Stimulated activated CD4-positive, alpha-beta T cell treated with anti-CD3 and anti-CD28 coated beads, Interleukin-15, amount 100 ng/mL, for 1 hour (primary cell): Measurements from ENCODE around the gene CTCF.

ENCODE experiments used
- DNase-seq, 2 donors: peaks; one replicate each; pipeline ENCODE4 v3.0.0-alpha.2; 2020; ENCODE audit warnings: low read depth in 1 of 2, low spot score in 1 of 2

Gene CTCF

GRCh38 chr16:67663877-67664222 is 101.5 kb downstream of the CTCF start:
- DNase-seq: no peak

- no peak for DNase-seq
Measured at GRCh38 chr16:67664258-67664657, 101.9 kb downstream of the CTCF start.

- no peak for DNase-seq
Measured at GRCh38 chr16:67664871-67665270, 102.5 kb downstream of the CTCF start.

- DNase-seq: no peak
Measured at GRCh38 chr16:67665598-67665997, 103.3 kb downstream of the CTCF start.

- no peak for DNase-seq
Measured at GRCh38 chr16:67666032-67666551, 103.8 kb downstream of the CTCF start.

- peak; percentile 68 for DNase-seq
Measured at GRCh38 chr16:67666559-67667452, 104.5 kb downstream of the CTCF start, which contains the start of the genes C16orf86 and ENKD1. Gene C16orf86, plus strand, starts transcription at chr16:67666814. Its CDS starts 157 bp downstream, at chr16:67666971. Gene ENKD1, minus strand, starts transcription at chr16:67666750. Its CDS starts 308 bp downstream, at chr16:67666442.

DNA sequence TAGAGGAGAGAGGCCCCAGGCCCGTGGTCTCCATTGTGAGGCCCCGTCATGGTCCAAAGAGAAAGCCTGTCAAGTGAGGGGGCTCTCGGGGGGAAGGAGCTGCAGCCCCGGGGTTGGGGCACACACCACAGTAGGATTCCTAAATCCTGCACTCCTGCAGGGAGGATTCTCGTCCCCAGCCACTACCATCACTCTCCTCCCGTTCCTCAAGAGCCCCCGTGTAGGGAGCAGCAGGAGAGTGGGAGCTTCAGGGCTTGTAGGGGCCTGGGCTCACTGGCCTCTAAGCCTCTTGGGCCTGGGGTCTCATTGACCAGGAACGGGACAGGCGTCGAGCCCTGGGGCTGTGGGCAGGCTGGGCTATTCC is 105.1 kb downstream of the CTCF start:
- no peak for DNase-seq

- DNase-seq: peak; percentile 63 to 64
Measured at GRCh38 chr16:67667817-67668494, 105.6 kb downstream of the CTCF start.

DNA sequence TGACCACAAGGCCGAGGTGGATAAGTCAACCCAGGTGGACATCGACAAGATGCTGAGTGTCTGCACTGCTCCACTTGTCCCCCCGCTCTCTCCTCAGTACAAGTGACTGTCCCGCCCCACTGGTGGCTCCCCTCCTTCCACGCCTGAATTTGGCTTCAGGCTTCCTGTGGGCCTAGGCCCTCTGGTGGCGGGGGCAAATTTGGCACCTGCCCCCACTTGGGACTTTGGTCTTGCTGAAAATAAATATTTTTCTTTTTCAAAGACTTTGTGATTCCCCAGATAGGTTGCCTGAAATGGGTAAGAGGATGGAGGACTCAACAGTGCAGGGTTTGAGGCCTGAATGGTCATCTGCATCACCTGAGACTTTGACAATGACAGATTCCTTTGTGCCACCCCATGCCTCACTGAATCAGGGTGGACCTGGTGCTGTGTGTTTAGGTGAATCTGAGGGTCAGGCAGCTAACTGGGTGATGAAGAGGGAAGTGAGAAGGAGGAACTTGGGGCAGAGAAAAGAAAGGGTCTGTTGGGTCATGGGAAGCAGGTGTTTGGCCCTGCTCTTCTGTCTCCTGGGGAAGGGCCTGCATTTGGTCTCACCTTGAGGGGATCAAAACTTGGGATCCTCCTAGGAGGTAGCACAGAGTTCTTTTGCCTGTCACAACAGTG is 106.3 kb downstream of the CTCF start:
- DNase-seq: no peak

- no peak for DNase-seq
Measured at GRCh38 chr16:67669499-67670101, 107.3 kb downstream of the CTCF start.

DNA sequence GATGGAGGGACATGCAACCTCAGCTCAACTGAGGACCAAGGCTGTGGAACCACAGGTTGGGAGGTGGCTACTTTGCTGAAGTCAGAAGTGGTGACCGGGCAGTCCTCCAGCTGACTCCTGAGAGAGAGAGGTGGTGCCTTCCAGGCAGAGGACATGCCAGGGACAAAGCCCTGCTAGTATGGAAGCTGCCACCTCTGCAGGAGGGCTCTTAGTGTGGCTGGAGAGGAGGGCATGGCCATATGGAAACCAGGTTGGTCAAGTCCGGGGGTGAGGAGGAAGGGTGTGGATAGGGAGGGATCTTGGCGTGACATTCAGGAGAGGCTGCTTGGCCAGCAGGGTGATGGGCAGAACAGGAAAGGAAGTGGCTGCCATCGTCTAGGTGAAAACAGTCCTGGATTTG is 110.0 kb downstream of the CTCF start:
- DNase-seq: no peak

GRCh38 chr16:67672739-67673662 is 110.7 kb downstream of the CTCF start:
- no peak for DNase-seq

GRCh38 chr16:67673712-67674580 is 111.6 kb downstream of the CTCF start:
- DNase-seq: no peak

GRCh38 chr16:67674851-67675578 is 112.7 kb downstream of the CTCF start:
- DNase-seq: no peak

DNA sequence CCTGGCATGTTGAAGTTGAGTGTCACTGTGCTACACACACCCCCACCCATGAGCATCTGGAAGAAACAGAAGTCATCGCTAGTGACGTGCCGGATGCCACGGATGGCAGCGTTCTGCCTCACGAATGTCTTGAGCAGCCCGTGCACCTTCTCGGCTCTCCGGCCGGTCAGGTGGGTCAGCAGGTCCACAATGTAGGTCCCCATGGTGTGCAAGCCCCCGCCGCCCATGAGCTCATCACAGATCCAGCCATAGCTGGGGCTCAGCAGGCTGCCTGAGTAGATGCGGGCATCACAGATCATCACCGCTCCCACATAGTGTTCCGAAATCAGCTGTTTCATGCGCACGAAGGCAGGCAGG is 113.2 kb downstream of the CTCF start:
- no peak for DNase-seq

DNA sequence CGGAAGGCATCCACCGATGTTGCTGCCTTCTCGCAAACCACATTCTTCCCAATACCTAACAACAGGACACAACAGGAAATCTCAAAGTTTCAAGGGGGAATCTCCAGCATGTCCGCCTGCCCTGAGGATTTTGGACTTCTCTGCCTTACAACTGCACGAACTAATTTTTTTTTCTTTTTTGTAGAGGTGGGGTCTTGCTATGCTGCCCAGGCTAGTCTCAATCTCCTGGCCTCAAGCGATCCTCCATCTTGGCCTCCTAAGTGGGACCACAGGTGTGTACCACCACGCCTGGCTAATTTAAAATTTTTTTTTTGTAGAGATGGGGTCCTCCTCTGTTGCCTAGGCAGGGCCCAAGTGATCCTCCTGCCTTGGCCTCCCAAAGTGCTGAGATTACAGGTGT is 113.7 kb downstream of the CTCF start:
- no peak for DNase-seq

DNA sequence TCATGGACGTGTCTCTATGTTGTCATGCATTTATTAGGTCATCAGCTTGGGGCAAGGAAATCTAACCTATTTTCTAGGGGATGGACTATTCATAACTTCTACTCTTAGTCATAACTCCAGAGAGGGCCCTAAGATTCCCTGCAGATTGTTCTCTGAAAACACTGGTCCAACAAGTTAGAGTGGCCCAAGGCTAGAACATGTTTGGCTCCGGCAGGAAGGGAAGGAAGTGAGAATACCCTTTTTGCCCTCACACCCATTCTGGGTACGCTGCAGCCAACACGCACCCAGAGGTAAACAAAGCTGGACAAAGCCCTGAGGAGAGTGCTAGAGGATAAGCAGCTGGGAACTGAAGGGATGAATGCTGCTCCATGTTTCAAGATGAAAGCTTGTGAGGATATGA is 114.2 kb downstream of the CTCF start:
- DNase-seq: no peak

DNA sequence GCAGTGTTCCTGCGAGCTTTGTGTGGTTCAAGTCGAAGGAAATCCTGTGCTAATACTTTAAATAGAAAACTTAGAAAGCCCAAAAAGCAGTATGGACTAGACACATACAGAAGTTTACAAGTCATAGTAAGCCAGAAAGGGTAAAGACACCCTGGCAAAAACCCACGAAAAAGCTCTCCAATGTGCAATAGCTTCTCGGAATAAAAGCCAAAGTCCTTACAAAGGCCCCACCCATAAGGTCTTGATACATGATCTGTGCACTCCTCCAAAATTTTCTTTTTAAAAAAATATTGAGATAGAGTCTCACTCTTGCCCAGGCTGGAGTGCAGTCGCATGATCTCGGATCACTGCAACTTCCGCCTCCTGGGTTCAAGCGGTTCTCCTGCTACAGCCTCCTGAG is 114.6 kb downstream of the CTCF start:
- DNase-seq: no peak

- no peak for DNase-seq
Measured at GRCh38 chr16:67677712-67678111, 115.4 kb downstream of the CTCF start.
